HG03457 (cell line): ENCODE measurements around the gene PRCC.

Source experiments
- ATAC-seq: cut with Tn5 transposase; IDR thresholded peaks from one replicate; pipeline ENCODE4 v1.9.1; 2021; ENCODE audit warnings: moderate number of reproducible peaks; ENCODE audit not compliant: unreplicated experiment

The PRCC gene

GRCh38 chr1:156767101-156767878 lies at the start of gene PRCC:
TSS of gene PRCC (plus strand) at chr1:156767535. CDS start at chr1:156767772, 237 bp downstream.
- ATAC-seq = peak; percentile 91

GRCh38 chr1:156721131-156721530 lies 46.2 kb upstream of the PRCC start:
- no peak for ATAC-seq

GRCh38 chr1:156721535-156721934 lies 45.8 kb upstream of the PRCC start:
- no peak for ATAC-seq

GRCh38 chr1:156725683-156726280 lies 41.6 kb upstream of the PRCC start:
- ATAC-seq = no peak

GRCh38 chr1:156726549-156727226 lies 40.6 kb upstream of the PRCC start:
- no peak for ATAC-seq

GRCh38 chr1:156727492-156727891 lies 39.8 kb upstream of the PRCC start:
- ATAC-seq = no peak

- ATAC-seq = peak; percentile 50
Measured at GRCh38 chr1:156727926-156728598, 39.3 kb upstream of the PRCC start, which contains the start of gene METTL25B. TSS of gene METTL25B (plus strand) at chr1:156728469. CDS start at chr1:156729105, 636 bp downstream.

GRCh38 chr1:156728599-156729462 lies 38.5 kb upstream of the PRCC start, which contains the start of gene ISG20L2:
TSS of gene ISG20L2 (minus strand) at chr1:156728766. CDS start at chr1:156727652, 1,114 bp downstream.
- peak; percentile 69 for ATAC-seq

- ATAC-seq = no peak
Measured at GRCh38 chr1:156733989-156734584, 33.2 kb upstream of the PRCC start.

GRCh38 chr1:156738407-156738806 lies 28.9 kb upstream of the PRCC start:
- no peak for ATAC-seq

GRCh38 chr1:156738916-156739315 lies 28.4 kb upstream of the PRCC start:
- no peak for ATAC-seq

GRCh38 chr1:156740237-156740740 lies 27.0 kb upstream of the PRCC start:
- no peak for ATAC-seq

- peak; percentile 75 for ATAC-seq
Measured at GRCh38 chr1:156740741-156741480, 26.4 kb upstream of the PRCC start, which contains the start of gene MRPL24. TSS of gene MRPL24 (minus strand) at chr1:156741088. CDS start at chr1:156738704, 2,384 bp downstream.

GRCh38 chr1:156741481-156741983 lies 25.8 kb upstream of the PRCC start:
- ATAC-seq = peak; percentile 2

GRCh38 chr1:156742017-156742416 lies 25.3 kb upstream of the PRCC start:
- ATAC-seq = no peak

GRCh38 chr1:156742801-156743200 lies 24.5 kb upstream of the PRCC start:
- no peak for ATAC-seq

- no peak for ATAC-seq
Measured at GRCh38 chr1:156743367-156744302, 23.7 kb upstream of the PRCC start.
